ENCODE measurements around the gene ELFN1.

The ELFN1 gene

GRCh38 chr7:1677206-1678080 is 7.4 kb downstream of the ELFN1 start:
- no peak for DNase-seq

- DNase-seq: no peak
Measured at GRCh38 chr7:1678081-1678543, 8.0 kb downstream of the ELFN1 start.

GRCh38 chr7:1678571-1679325 is 8.7 kb downstream of the ELFN1 start:
- DNase-seq: no peak

- DNase-seq: no peak
Measured at GRCh38 chr7:1679326-1679965, 9.4 kb downstream of the ELFN1 start.

- DNase-seq: no peak
Measured at GRCh38 chr7:1679966-1680730, 10.1 kb downstream of the ELFN1 start.

GRCh38 chr7:1681581-1681980 is 11.5 kb downstream of the ELFN1 start:
- no peak for DNase-seq

- no peak for DNase-seq
Measured at GRCh38 chr7:1685000-1685624, 15.0 kb downstream of the ELFN1 start.

- DNase-seq: no peak
Measured at GRCh38 chr7:1688542-1688941, 18.5 kb downstream of the ELFN1 start.

GRCh38 chr7:1689311-1689710 is 19.2 kb downstream of the ELFN1 start:
- no peak for DNase-seq

- no peak for DNase-seq
Measured at GRCh38 chr7:1690359-1690958, 20.4 kb downstream of the ELFN1 start.

GRCh38 chr7:1691096-1691495 is 21.0 kb downstream of the ELFN1 start:
- no peak for DNase-seq

- DNase-seq: no peak
Measured at GRCh38 chr7:1691601-1692514, 21.8 kb downstream of the ELFN1 start.

GRCh38 chr7:1692515-1693418 is 22.7 kb downstream of the ELFN1 start:
- DNase-seq: no peak

GRCh38 chr7:1693419-1693990 is 23.4 kb downstream of the ELFN1 start:
- no peak for DNase-seq

- no peak for DNase-seq
Measured at GRCh38 chr7:1693991-1694524, 24.0 kb downstream of the ELFN1 start.

- no peak for DNase-seq
Measured at GRCh38 chr7:1694611-1695511, 24.8 kb downstream of the ELFN1 start.

GRCh38 chr7:1695800-1696454 is 25.9 kb downstream of the ELFN1 start:
- no peak for DNase-seq
